ENCODE measurements around the gene TMEM121. TPM values are rescaled to one million over a fixed set of nuclear protein-coding genes. Genes with fewer than 3 reads are reported as not detected.
"Not testable (repeated sequence)": the region's sequence is repeated elsewhere in the genome, so short reads cannot be mapped to it uniquely, and the experiment has no call there.

TMEM121 gene
- total and polyA plus RNA-seq, 2 of the 4 experiments (the other 2 are of a cell fraction), result 2.7 to 6.3 TPM

DNA sequence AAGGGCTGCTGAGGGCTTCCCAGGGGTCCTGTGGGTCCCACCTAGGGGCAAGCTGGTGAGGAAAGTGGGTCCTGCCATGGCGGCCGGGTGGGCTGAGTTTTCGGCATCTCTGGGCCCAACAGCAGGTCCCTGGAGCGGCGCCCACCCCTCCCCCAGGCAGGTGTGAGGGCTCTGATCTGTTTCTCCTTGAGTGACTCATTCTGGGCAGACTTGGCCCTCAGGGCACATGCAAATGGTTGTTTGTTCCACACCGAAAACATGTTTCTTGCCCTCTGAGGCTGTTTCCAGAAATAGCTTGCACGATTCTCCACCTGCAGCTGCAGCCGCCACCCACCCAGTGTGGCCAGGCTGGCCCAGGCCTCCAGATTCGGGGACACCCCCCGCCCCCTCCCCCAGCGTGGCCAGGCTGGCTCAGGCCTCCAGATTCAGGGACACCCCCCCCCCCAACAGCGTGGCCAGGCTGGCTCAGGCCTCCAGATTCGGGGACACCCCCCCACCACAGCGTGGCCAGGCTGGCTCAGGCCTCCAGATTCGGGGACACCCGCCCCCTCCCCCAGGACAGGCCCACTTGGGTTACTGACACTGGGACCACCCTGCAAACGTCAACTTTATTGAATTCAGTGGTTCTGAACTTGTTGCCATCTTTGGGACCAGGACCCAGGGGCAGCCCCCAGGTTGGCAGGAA is 48.8 kb downstream of the TMEM121 start:
- CTCF ChIA-PET; H4K8ac ChIP-seq (ENCODE audit: low read depth in 2 of 2, low read length in 2 of 2); H3K27me3 ChIP-seq (ENCODE audit: control insufficient read depth, insufficient read depth, low read length); H3K9me3 ChIP-seq (ENCODE audit: control insufficient read depth, insufficient read depth, low read length); H3K4me2 ChIP-seq (ENCODE audit: low read depth, low read length); H4K5ac ChIP-seq (ENCODE audit: low read depth, low read length); H3K56ac ChIP-seq (ENCODE audit: extremely low read depth, insufficient read depth, low read length); dilution Hi-C loops (cut with HindIII; ENCODE audit: low sequenced_read_pairs, unreplicated experiment); H3K4me1 ChIP-seq (ENCODE audit: control insufficient read depth, insufficient read depth, low read length); H4K20me1 ChIP-seq (ENCODE audit: insufficient read depth, low read length); H2BK15ac ChIP-seq (ENCODE audit: low read depth, low read length); intact Hi-C loops (cut with micrococcal nuclease); H3K23ac ChIP-seq (ENCODE audit: low read depth, low read length); H2AK9ac ChIP-seq (replicated peaks; ENCODE audit: low read depth, low read length, poor library complexity); H3K27ac ChIP-seq (ENCODE audit: insufficient read depth, low read length); H2AK5ac ChIP-seq (ENCODE audit: low read depth, low read length); H3K9ac ChIP-seq (ENCODE audit: low read depth, low read length); in situ Hi-C loops (cut with MboI; ENCODE audit: low sequenced_read_pairs); H3K36me3 ChIP-seq (ENCODE audit: control insufficient read depth, insufficient read depth, low read length); DNase-seq; H4K91ac ChIP-seq (ENCODE audit: insufficient read depth, low read depth, low read length); H3K18ac ChIP-seq (ENCODE audit: low read depth, low read length); BruUV-seq (replicated peaks); H2BK120ac ChIP-seq (ENCODE audit: low read depth, low read length); H3K4ac ChIP-seq (ENCODE audit: low read depth, low read length); H3K4me3 ChIP-seq (ENCODE audit: insufficient read depth, low read depth, low read length); H2BK20ac ChIP-seq (ENCODE audit: low read depth, low read length); POLR2A ChIA-PET (ENCODE audit: unreplicated experiment); ATAC-seq (ENCODE audit: low read depth); H3K9me1 ChIP-seq (ENCODE audit: insufficient read depth, low read length); H2AFZ ChIP-seq (replicated peaks; ENCODE audit: low read length, poor library complexity); H3K14ac ChIP-seq (replicated peaks; ENCODE audit: low read depth, low read length); H2BK5ac ChIP-seq (ENCODE audit: low read depth, low read length, poor library complexity, severe bottlenecking); H3K79me1 ChIP-seq (ENCODE audit: low read depth in 1 of 2, low read length in 2 of 2): not testable (repeated sequence)
- no CpG with 5 or more reads among the region's 17 CpGs for WGBS, 2 experiments (ENCODE audit: extremely low coverage in 2 of 2, insufficient read length in 1 of 2)

Data from IMR-90 (cell line).